Stimulated activated memory B cell treated with anti-CD40 and anti-IgM and Interleukin-4, amounts not matched to agents 10 μg/mL and 1 μg/mL and 100 μg/mL, for 72 hours (primary cell): ENCODE results near the gene INTS13.
"Not testable (repeated sequence)": the region's sequence is repeated elsewhere in the genome, so short reads cannot be mapped to it uniquely, and the experiment has no call there.

ENCODE experiments used
- ATAC-seq: fragments of 150-1000 bp; cut with Tn5 transposase; 2 replicates; pipeline ENCODE4 v1.10.0; 2021
- H3K27ac Mint-ChIP-seq: one replicate; pipeline ENCODE4 v1.8.0; 2022; ENCODE audit warnings: mild to moderate bottlenecking, mixed read lengths
- H3K27me3 Mint-ChIP-seq: one replicate; pipeline ENCODE4 v1.8.0; 2022; ENCODE audit warnings: mixed read lengths
- H3K36me3 Mint-ChIP-seq: one replicate; pipeline ENCODE4 v1.8.0; 2022; ENCODE audit warnings: mixed read lengths
- H3K4me1 Mint-ChIP-seq: one replicate; pipeline ENCODE4 v1.8.0; 2022; ENCODE audit warnings: mixed read lengths
- H3K4me3 Mint-ChIP-seq: one replicate; pipeline ENCODE4 v1.8.0; 2022; ENCODE audit warnings: mild to moderate bottlenecking, moderate library complexity, mixed read lengths
- H3K9me3 Mint-ChIP-seq: one replicate; pipeline ENCODE4 v1.8.0; 2022; ENCODE audit warnings: mixed read lengths

INTS13 gene, protein sequence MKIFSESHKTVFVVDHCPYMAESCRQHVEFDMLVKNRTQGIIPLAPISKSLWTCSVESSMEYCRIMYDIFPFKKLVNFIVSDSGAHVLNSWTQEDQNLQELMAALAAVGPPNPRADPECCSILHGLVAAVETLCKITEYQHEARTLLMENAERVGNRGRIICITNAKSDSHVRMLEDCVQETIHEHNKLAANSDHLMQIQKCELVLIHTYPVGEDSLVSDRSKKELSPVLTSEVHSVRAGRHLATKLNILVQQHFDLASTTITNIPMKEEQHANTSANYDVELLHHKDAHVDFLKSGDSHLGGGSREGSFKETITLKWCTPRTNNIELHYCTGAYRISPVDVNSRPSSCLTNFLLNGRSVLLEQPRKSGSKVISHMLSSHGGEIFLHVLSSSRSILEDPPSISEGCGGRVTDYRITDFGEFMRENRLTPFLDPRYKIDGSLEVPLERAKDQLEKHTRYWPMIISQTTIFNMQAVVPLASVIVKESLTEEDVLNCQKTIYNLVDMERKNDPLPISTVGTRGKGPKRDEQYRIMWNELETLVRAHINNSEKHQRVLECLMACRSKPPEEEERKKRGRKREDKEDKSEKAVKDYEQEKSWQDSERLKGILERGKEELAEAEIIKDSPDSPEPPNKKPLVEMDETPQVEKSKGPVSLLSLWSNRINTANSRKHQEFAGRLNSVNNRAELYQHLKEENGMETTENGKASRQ

DNA sequence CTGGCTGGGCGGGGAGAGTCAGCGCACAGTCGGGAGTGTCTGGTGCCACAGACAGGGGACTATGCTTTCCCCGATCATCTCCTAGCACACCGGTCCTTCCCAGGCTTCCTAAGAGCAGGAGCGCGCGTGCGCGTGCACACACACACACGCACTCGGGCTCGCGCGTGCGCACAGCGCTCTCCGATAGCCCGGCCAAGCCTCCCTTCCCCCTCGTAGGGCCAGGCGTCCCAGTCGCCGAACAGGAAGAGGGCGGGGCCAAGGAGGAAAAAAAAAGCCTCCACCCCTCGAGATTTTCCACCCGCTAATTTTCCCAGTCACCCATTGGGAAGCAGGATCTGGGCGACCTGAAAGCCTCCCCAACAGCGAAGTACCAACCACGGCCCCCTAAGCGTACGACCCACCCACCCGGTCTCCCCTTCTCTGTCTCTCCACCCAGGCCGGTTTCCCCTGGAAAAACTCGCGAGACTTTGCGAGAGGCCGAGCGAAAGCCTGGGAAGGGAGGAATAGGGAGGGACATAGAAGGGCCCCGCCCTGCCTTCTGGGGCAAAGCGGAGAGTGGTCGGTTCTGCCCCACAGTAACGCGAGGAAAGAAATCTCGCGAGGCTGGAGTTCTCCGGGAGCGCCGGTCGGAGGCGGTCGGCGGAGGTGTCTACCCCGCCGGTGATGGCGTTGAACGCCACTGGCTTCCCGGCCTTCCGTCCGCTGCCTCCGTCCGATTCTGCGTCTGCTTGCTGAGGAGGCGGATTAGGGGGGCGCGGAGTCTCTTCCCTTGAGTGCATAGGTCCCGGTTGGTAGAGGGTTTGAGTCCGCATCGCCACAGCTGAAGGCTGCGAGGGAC lies at the start of gene INTS13, which contains the start of gene FGFR1OP2:
INTS13 (minus strand) TSS at position 119 of the 838 bp plus-strand sequence. CDS start 1,178 bp downstream, outside the sequence.
FGFR1OP2 (plus strand) TSS at position 608 of the 838 bp plus-strand sequence. CDS start 15,689 bp downstream, outside the sequence.
- H3K9me3 Mint-ChIP-seq = no peaks in the 10 kb centered on the region
- no peaks in the 10 kb centered on the region for H3K27me3 Mint-ChIP-seq
- ATAC-seq = peak; percentile 98
- H3K27ac Mint-ChIP-seq = peak within 1 kb of the TSS; percentile 96
- H3K4me1 Mint-ChIP-seq = peaks cover 81% of the 10 kb centered on the region
- H3K36me3 Mint-ChIP-seq = peaks cover 18% of the 10 kb centered on the region
- peak within 1 kb of the TSS; percentile 94 for H3K4me3 Mint-ChIP-seq

DNA sequence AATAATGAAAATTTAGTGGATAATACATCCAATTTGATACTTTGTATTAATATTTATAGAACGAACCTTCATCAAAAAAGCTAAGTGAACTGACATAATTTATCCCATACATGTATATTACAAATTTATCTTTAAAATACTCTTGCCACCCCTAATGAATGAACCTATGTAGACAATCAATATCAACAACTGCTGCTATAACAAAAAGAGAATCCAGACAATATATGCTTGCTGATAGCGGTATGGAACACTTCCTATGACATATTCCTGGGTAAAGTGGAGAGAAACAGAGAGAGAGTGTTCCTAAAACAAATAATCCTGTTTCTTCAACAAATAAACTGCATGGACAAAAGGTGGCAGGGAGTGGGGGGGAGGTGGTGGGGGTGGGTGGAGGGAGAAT lies 45.1 kb upstream of the INTS13 start:
- Mint-ChIP-seq H3K4me1 (no peaks in the 10 kb centered on the region), H3K36me3 (peaks cover 73% of the 10 kb centered on the region), H3K27ac (no peak overlapping the region), H3K9me3 (peaks cover 4% of the 10 kb centered on the region), H3K4me3 (no peak overlapping the region), H3K27me3 (no peaks in the 10 kb centered on the region)
- no peak for ATAC-seq

DNA sequence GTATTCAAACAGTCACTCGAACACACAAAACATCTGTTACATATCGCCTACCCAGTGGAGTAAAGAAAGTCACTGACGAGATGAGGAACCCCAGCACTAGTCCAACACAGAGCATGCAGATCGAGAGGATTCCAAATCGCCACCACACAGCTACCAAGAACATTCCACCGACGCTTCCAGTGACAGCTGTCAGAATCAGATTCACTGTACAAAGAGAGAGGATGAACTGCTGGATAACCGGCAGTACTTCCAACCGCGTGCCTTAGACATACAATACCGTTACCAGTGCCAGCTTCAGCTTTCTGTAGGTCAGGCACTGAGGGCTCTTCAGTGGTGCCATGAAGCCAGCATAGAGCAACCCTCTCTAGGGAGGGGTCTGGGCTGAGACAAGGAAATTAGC lies 42.0 kb upstream of the INTS13 start:
- Mint-ChIP-seq H3K27me3 (no peaks in the 10 kb centered on the region), H3K9me3 (no peaks in the 10 kb centered on the region), H3K4me3 (no peak overlapping the region), H3K27ac (no peak overlapping the region), H3K36me3 (peaks cover 67% of the 10 kb centered on the region), H3K4me1 (peaks cover 7% of the 10 kb centered on the region)
- ATAC-seq = no peak

DNA sequence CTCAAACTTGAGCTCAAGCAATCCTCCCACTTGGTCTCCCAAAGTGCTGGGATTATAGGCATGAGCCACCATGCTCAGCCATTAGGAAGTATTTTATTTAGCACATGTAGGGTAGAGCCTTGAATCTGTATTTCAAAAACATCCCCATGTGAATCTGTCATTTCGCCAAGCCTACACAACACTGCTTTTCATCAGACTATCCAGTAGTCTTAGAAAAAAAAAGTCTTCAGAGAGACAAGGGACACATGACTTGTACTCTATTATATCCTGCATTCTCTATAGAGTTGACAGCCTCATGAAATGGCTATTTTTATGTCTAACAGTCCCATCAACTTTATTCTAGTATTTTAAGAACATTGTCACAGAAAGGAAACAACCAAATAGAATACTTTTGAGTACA lies 41.0 kb upstream of the INTS13 start:
- Mint-ChIP-seq H3K27me3 (no peaks in the 10 kb centered on the region), H3K27ac (no peak overlapping the region)

DNA sequence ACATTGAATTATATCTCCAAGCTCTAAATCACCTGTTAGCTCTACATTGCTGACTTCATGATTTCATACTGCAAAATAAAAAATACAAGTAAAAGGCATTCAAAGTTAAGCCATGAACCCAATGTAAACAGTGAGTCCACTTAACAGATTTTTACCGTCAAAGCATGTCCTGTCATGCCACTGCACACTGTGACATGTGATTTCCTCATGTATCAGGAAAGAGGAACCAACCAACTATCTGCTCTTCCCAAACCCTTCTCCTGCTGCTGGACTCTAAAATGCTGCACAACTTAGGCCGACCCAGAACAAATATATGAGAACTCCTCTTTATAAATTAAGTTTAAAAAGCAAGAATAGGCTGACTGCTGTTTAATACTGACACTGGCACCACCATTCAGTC lies 38.9 kb upstream of the INTS13 start:
- Mint-ChIP-seq H3K36me3 (peaks cover 53% of the 10 kb centered on the region), H3K4me1 (peaks cover 7% of the 10 kb centered on the region), H3K4me3 (no peak overlapping the region), H3K27me3 (no peaks in the 10 kb centered on the region), H3K9me3 (no peaks in the 10 kb centered on the region), H3K27ac (no peak overlapping the region)
- no peak for ATAC-seq

More for the DNA sequence above, 41.0 kb upstream of the INTS13 start:
- Mint-ChIP-seq H3K36me3 (peaks cover 68% of the 10 kb centered on the region), H3K9me3 (no peaks in the 10 kb centered on the region), H3K4me1 (peaks cover 7% of the 10 kb centered on the region), H3K4me3 (no peak overlapping the region)
- no peak for ATAC-seq

DNA sequence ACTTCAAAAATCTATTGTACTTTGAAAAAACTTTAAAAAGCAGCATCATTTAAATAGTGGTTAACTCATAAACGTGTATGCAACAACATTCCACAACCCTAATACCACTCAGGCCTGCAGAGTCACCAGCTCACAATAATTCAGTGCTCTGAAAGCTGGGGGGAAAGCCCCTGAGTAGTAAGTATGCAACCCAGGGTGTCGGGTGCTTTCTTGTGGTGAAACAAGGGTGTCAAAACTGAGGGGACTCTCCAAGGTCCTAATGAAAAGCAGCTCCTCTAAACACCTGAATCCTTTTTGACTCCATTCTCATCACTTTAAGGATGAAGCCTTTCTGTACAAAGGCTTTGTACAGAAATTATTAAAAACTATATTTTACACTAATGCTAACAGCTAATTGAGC lies 34.2 kb upstream of the INTS13 start:
- peaks cover 58% of the 10 kb centered on the region for H3K36me3 Mint-ChIP-seq
- no peaks in the 10 kb centered on the region for H3K27me3 Mint-ChIP-seq
- no peaks in the 10 kb centered on the region for H3K9me3 Mint-ChIP-seq
- peaks cover 6% of the 10 kb centered on the region for H3K4me1 Mint-ChIP-seq
- no peak overlapping the region for H3K4me3 Mint-ChIP-seq
- no peak overlapping the region for H3K27ac Mint-ChIP-seq
- peak; percentile 97 for ATAC-seq

DNA sequence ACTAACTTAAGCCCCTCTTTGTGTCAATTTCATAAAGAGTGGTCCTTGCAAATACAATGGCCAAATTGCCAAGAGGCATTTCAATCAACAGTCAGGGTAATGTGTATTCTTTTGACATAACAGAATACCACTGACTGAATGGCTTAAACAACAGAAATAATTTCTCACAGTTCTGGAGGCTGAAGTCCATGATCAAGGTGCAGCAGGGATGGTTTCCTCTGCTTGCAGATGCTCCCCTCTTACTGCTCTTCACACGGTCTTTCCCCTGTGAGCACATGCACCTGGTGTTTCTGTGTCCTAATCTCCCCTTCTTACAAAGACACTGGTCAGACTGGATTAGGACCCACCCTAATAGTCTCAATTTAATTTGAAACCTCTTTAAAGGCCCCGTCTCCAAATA lies 32.4 kb upstream of the INTS13 start:
- Mint-ChIP-seq H3K36me3 (peaks cover 49% of the 10 kb centered on the region), H3K27ac (no peak overlapping the region)

DNA sequence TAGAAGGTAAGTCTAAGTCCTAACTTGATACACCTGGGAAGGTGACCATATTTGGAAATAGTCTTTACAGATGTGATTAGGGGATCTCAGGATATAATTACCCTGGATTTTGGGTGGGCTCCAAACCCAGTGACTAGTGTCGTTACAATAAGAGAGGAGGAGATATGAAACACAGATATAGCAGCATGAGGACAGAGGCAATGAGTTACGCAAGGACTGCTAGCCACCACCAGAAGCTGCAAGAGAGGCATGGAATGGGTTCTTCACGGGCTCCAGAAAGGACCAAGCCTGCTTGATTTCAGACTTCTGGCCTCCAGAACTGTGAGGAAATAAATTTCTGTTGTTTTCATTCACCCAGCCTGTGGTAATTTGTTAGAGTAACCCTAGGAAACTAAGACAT lies 29.1 kb upstream of the INTS13 start:
- no peak for ATAC-seq
- H3K36me3 Mint-ChIP-seq = peaks cover 45% of the 10 kb centered on the region
- H3K9me3 Mint-ChIP-seq = no peaks in the 10 kb centered on the region
- H3K27me3 Mint-ChIP-seq = no peaks in the 10 kb centered on the region
- H3K4me1 Mint-ChIP-seq = no peaks in the 10 kb centered on the region
- H3K4me3 Mint-ChIP-seq = no peak overlapping the region
- no peak overlapping the region for H3K27ac Mint-ChIP-seq

More for the DNA sequence above, 32.4 kb upstream of the INTS13 start:
- Mint-ChIP-seq H3K27me3 (no peaks in the 10 kb centered on the region), H3K4me1 (no peaks in the 10 kb centered on the region), H3K4me3 (no peak overlapping the region), H3K9me3 (no peaks in the 10 kb centered on the region)
- ATAC-seq = no peak

DNA sequence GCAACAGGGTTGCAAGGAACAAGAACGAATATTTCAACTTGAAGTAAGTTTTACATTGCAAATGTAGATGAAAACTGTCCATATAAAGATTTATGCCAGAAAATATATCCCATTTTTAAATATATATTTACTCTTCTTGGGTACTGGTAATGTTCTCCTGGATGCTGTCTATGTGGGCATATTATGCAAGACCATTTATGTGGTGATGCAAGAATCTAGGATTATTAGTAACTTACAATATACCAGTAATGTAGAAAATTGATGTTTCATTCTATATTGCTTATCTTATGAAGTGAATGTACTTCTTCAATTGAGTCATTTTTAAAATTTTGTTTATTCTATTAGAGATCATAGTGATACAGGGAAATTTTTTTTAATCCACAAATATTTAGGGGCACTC lies 25.6 kb upstream of the INTS13 start:
- H3K4me3 Mint-ChIP-seq = no peak overlapping the region
- no peaks in the 10 kb centered on the region for H3K4me1 Mint-ChIP-seq
- no peak for ATAC-seq
- H3K9me3 Mint-ChIP-seq = no peaks in the 10 kb centered on the region
- H3K36me3 Mint-ChIP-seq = peaks cover 26% of the 10 kb centered on the region
- no peaks in the 10 kb centered on the region for H3K27me3 Mint-ChIP-seq
- H3K27ac Mint-ChIP-seq = no peak overlapping the region

DNA sequence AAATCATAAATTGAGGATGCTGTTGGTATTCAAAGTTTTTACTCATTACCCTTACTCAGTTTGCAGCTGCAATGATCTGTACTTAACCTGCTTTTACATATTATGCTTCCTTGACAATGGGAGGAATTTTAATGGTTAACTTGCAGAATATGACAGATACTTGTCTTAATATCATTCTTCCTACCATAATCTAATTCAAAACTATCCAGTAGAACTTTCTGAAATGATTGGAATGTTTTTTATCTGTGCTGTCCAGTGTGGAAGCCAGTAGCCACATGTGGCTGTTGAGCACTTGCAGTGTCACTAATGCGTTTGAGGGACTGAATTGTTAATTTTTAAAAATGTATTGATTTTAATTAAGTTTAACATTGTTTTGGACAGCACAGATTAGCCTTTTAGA lies 24.0 kb upstream of the INTS13 start:
- ATAC-seq = no peak
- peaks cover 23% of the 10 kb centered on the region for H3K36me3 Mint-ChIP-seq
- H3K27ac Mint-ChIP-seq = no peak overlapping the region
- no peaks in the 10 kb centered on the region for H3K9me3 Mint-ChIP-seq
- no peaks in the 10 kb centered on the region for H3K4me1 Mint-ChIP-seq
- no peaks in the 10 kb centered on the region for H3K27me3 Mint-ChIP-seq
- no peak overlapping the region for H3K4me3 Mint-ChIP-seq

DNA sequence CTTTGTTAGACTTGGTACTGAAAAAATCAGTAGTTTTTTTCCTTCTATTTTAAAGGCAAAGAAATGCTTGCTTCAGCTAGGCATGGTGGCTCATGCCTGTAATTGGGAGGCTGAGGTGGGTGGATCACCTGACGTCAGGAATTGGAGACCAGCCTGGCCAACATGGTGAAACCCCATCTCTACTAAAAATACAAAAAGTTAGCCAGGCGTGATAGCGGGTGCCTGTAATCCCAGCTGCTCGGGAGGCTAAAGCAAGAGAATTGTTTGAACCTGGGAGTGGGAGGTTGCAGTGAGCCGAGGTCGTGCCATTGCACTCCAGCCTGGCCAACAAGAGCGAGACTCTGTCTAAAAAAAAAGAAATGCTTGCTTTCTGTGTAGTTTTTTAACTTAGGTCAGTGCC lies 23.6 kb upstream of the INTS13 start:
- peaks cover 27% of the 10 kb centered on the region for H3K36me3 Mint-ChIP-seq
- not testable (repeated sequence) for ATAC-seq, H3K9me3 Mint-ChIP-seq, H3K4me1 Mint-ChIP-seq, H3K27me3 Mint-ChIP-seq, H3K4me3 Mint-ChIP-seq
- H3K27ac Mint-ChIP-seq = peak overlapping the region; percentile 46

DNA sequence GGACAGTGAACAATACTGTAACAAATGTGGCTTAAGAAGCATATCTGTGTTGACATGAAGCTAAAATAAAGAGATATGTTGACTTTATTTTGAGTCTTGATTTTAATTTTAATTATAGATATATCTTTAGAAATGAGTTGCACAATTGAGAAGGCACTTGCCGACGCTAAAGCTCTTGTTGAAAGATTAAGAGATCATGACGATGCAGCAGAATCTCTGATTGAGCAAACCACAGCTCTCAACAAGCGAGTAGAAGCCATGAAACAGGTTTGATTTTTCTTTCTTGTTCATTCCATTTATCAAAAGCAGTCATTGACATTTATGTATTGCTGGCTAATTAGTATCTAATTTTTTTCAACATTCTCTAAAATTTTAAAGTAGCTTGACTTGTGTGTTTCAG lies 16.2 kb upstream of the INTS13 start:
- H3K9me3 Mint-ChIP-seq = no peaks in the 10 kb centered on the region
- no peak for ATAC-seq
- no peak overlapping the region for H3K27ac Mint-ChIP-seq
- H3K4me3 Mint-ChIP-seq = no peak overlapping the region
- peaks cover 27% of the 10 kb centered on the region for H3K36me3 Mint-ChIP-seq
- H3K27me3 Mint-ChIP-seq = no peaks in the 10 kb centered on the region
- peaks cover 20% of the 10 kb centered on the region for H3K4me1 Mint-ChIP-seq

DNA sequence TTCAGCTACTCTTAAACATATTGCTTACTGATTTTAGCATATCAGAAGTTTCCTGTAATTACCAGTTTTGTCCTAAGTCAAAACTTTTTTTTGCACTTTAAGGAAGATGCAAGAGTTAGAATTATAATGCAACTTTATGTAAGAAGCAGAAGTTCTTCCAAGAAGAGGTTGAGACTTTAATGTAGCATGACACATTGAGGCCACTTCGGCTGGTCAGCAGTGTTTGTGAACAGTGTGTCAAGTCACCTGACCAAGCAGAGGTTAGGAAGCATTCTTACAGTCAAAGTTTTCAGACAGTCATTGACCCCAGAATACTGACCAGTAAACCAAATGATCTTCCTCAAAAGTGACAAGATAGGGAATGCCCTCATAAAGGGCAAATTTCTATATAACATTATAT lies 15.7 kb upstream of the INTS13 start:
- ATAC-seq = no peak
- H3K27me3 Mint-ChIP-seq = no peaks in the 10 kb centered on the region
- peaks cover 30% of the 10 kb centered on the region for H3K36me3 Mint-ChIP-seq
- no peak overlapping the region for H3K27ac Mint-ChIP-seq
- H3K9me3 Mint-ChIP-seq = no peaks in the 10 kb centered on the region
- H3K4me1 Mint-ChIP-seq = peaks cover 20% of the 10 kb centered on the region
- H3K4me3 Mint-ChIP-seq = no peak overlapping the region

DNA sequence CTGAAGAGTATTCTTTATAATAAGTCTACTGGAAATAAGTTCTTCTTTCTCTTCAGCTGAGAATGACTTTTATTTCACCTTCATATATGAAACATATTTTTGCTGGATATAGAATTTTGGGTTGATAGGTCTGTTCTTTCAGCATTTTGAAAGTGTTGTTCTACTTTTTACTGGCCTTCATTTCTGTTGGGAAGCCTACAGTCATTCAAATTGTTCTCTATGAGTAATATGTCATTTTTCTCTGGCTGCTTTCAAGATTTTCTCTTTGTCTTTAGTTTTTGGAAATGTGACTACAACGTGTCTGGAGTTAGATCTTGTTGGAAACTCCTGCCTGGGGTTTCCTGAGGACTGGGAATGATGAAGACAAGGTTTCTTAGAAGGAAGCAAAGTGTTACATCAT lies 10.5 kb upstream of the INTS13 start:
- peaks cover 49% of the 10 kb centered on the region for H3K36me3 Mint-ChIP-seq
- no peaks in the 10 kb centered on the region for H3K9me3 Mint-ChIP-seq
- H3K27me3 Mint-ChIP-seq = no peaks in the 10 kb centered on the region

DNA sequence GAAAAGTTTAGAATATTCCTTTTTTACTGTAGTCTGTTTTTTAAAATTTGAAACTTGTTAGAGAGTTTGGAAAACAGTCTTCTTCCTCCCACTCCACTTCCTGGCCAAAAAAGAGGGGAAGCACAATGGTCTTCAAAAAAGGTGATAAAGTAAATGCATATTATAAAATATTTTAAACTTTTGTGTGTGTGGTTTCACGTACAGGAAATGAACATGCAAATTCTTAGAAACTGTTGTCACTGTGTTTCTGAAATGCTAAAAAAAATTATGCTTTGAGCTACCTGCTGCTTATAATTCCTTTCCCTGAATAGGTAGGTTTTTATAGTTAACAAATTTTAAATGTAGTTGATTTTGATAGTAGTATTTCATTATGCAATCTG lies 3.4 kb upstream of the INTS13 start:
- Mint-ChIP-seq H3K4me3 (peak overlapping the region; percentile 53), H3K27ac (peak overlapping the region; percentile 55), H3K27me3 (no peaks in the 10 kb centered on the region), H3K4me1 (peaks cover 63% of the 10 kb centered on the region), H3K36me3 (peaks cover 19% of the 10 kb centered on the region), H3K9me3 (no peaks in the 10 kb centered on the region)
- ATAC-seq = no peak

More for the DNA sequence above, 10.5 kb upstream of the INTS13 start:
- ATAC-seq = no peak
- Mint-ChIP-seq H3K27ac (no peak overlapping the region), H3K4me1 (peaks cover 44% of the 10 kb centered on the region), H3K4me3 (no peak overlapping the region)
